ENCODE data around the gene TXLNB. TPM values are rescaled to one million over a fixed set of nuclear protein-coding genes. Genes with fewer than 3 reads are reported as not detected.

The TXLNB gene
- total and polyA plus RNA-seq, 2 of the 4 experiments (the other 2 are of a cell fraction), result under 0.01 to 0.05 TPM

DNA sequence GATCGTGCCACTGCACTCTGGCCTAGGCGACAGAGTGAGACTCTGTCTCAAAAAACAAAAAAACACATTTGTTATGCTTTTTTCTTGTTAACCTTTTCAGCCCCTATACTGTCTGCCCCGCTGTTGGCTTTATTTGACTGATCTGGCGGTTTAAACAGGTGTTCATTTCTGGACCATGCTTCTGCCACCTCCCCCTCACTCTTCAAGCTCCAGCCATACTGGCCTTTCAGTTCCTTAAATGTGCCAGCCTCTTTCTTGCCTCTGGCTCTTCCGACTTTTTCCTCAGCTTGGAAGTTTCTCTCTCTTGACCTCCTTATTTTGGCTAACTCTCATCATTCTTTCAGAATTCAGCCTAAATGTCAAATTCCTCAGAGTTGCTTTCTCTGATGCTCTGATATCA lies 35.2 kb upstream of the TXLNB start:
- Histone ChIP-seq H4K20me1 (ENCODE audit: insufficient read depth, low read length) (no peaks in the 10 kb centered on the region), H2AFZ (replicated peaks; ENCODE audit: low read length, poor library complexity) (no peak overlapping the region), H3K4me1 (ENCODE audit: control insufficient read depth, insufficient read depth, low read length) (peaks cover 3% of the 10 kb centered on the region; the same call in 1 of the 2 replicates), H4K91ac (ENCODE audit: insufficient read depth, low read depth, low read length) (no peak overlapping the region), H4K8ac (ENCODE audit: low read depth in 2 of 2, low read length in 2 of 2) (no peak overlapping the region), H3K23ac (ENCODE audit: low read depth, low read length) (no peak overlapping the region), H3K56ac (ENCODE audit: extremely low read depth, insufficient read depth, low read length) (no peak overlapping the region), H3K4me2 (ENCODE audit: low read depth, low read length) (no peak overlapping the region), H3K27me3 (ENCODE audit: control insufficient read depth, insufficient read depth, low read length) (no peaks in the 10 kb centered on the region), H4K5ac (ENCODE audit: low read depth, low read length) (no peak overlapping the region), H2AK5ac (ENCODE audit: low read depth, low read length) (no peak overlapping the region), H2AK9ac (replicated peaks; ENCODE audit: low read depth, low read length, poor library complexity) (no peak overlapping the region), H3K36me3 (ENCODE audit: control insufficient read depth, insufficient read depth, low read length) (no peaks in the 10 kb centered on the region), H3K27ac (ENCODE audit: insufficient read depth, low read length) (no peak overlapping the region), H2BK15ac (ENCODE audit: low read depth, low read length) (no peak overlapping the region), H2BK5ac (ENCODE audit: low read depth, low read length, poor library complexity, severe bottlenecking) (no peak overlapping the region), H3K18ac (ENCODE audit: low read depth, low read length) (no peak overlapping the region), H2BK120ac (ENCODE audit: low read depth, low read length) (no peak overlapping the region), H3K9me1 (ENCODE audit: insufficient read depth, low read length) (no peaks in the 10 kb centered on the region), H2BK20ac (ENCODE audit: low read depth, low read length) (no peak overlapping the region), H3K9ac (ENCODE audit: low read depth, low read length) (no peak overlapping the region), H3K79me1 (ENCODE audit: low read depth in 1 of 2, low read length in 2 of 2) (no peaks in the 10 kb centered on the region), H3K4ac (ENCODE audit: low read depth, low read length) (no peak overlapping the region), H3K9me3 (ENCODE audit: control insufficient read depth, insufficient read depth, low read length) (no peaks in the 10 kb centered on the region), H3K4me3 (ENCODE audit: insufficient read depth, low read depth, low read length) (no peak overlapping the region), H3K14ac (replicated peaks; ENCODE audit: low read depth, low read length) (no peak overlapping the region)
- CTCF ChIA-PET, result no interaction called here
- no TSS peak for BruUV-seq (replicated peaks)
- in situ Hi-C loops (cut with MboI; ENCODE audit: low sequenced_read_pairs), result no loop called here
- ATAC-seq (ENCODE audit: low read depth) (no peak), DNase-seq (no peak)
- intact Hi-C loops (cut with micrococcal nuclease), result no loop called here
- no peak for TF ChIP-seq FOS (IDR thresholded peaks at IDR 0.05; ENCODE audit: low read depth, low read length)
- no peak for TF ChIP-seq SMC3 (IDR thresholded peaks at IDR 0.05; ENCODE audit: low read depth, low read length)
- no peak for TF ChIP-seq POLR2A (IDR thresholded peaks at IDR 0.05; ENCODE audit: low read depth, low read length)
- TF ChIP-seq MAZ (IDR thresholded peaks at IDR 0.05; ENCODE audit: borderline replicate concordance, low read depth, low read length), result no peak
- TF ChIP-seq MXI1 (IDR thresholded peaks at IDR 0.05; ENCODE audit: borderline replicate concordance, low read depth, low read length), result no peak
- TF ChIP-seq RCOR1 (IDR thresholded peaks at IDR 0.05; ENCODE audit: insufficient replicate concordance, low read length), result no peak
- TF ChIP-seq, protein P1, sequence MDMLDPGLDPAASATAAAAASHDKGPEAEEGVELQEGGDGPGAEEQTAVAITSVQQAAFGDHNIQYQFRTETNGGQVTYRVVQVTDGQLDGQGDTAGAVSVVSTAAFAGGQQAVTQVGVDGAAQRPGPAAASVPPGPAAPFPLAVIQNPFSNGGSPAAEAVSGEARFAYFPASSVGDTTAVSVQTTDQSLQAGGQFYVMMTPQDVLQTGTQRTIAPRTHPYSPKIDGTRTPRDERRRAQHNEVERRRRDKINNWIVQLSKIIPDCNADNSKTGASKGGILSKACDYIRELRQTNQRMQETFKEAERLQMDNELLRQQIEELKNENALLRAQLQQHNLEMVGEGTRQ (IDR thresholded peaks at IDR 0.05; ENCODE audit: low read depth, low read length), result no peak
- no peak for TF ChIP-seq MAFK (IDR thresholded peaks at IDR 0.05; ENCODE audit: low read depth, low read length)
- no peak for TF ChIP-seq BHLHE40 (IDR thresholded peaks at IDR 0.05; ENCODE audit: low read depth, low read length)
- TF ChIP-seq, protein P2, sequence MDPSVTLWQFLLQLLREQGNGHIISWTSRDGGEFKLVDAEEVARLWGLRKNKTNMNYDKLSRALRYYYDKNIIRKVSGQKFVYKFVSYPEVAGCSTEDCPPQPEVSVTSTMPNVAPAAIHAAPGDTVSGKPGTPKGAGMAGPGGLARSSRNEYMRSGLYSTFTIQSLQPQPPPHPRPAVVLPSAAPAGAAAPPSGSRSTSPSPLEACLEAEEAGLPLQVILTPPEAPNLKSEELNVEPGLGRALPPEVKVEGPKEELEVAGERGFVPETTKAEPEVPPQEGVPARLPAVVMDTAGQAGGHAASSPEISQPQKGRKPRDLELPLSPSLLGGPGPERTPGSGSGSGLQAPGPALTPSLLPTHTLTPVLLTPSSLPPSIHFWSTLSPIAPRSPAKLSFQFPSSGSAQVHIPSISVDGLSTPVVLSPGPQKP (IDR thresholded peaks at IDR 0.05; ENCODE audit: borderline replicate concordance, low read depth, low read length), result no peak
- TF ChIP-seq NFE2L2 (IDR thresholded peaks at IDR 0.05; ENCODE audit: low read depth, low read length), result no peak
- TF ChIP-seq, protein P3, sequence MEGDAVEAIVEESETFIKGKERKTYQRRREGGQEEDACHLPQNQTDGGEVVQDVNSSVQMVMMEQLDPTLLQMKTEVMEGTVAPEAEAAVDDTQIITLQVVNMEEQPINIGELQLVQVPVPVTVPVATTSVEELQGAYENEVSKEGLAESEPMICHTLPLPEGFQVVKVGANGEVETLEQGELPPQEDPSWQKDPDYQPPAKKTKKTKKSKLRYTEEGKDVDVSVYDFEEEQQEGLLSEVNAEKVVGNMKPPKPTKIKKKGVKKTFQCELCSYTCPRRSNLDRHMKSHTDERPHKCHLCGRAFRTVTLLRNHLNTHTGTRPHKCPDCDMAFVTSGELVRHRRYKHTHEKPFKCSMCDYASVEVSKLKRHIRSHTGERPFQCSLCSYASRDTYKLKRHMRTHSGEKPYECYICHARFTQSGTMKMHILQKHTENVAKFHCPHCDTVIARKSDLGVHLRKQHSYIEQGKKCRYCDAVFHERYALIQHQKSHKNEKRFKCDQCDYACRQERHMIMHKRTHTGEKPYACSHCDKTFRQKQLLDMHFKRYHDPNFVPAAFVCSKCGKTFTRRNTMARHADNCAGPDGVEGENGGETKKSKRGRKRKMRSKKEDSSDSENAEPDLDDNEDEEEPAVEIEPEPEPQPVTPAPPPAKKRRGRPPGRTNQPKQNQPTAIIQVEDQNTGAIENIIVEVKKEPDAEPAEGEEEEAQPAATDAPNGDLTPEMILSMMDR (conservative IDR thresholded peaks at IDR 0.05; ENCODE audit: low read depth, low read length), result no peak
- TF ChIP-seq RAD21 (IDR thresholded peaks at IDR 0.05; ENCODE audit: low read length), result no peak
- TF ChIP-seq CHD1 (IDR thresholded peaks at IDR 0.05; ENCODE audit: low read depth, low read length), result no peak
- POLR2A ChIA-PET (ENCODE audit: unreplicated experiment), result no interaction called here
- WGBS, 2 experiments (ENCODE audit: extremely low coverage in 2 of 2, insufficient read length in 1 of 2), result 95% methylated on average over 2 of the region's 5 CpGs; no CpG with 5 or more reads in 1 of the 2 experiments
- dilution Hi-C loops (cut with HindIII; ENCODE audit: low sequenced_read_pairs, unreplicated experiment), result no loop called here
